Mucosa of descending colon (tissue), 3 donors: Measurements from ENCODE around the gene POU2F3. TPM values are rescaled to one million over a fixed set of nuclear protein-coding genes. Genes with fewer than 3 reads are reported as not detected.

Source experiments
- ATAC-seq: fragments of 200-7000 bp; cut with Tn5 transposase; one replicate; pipeline ENCODE4 v1.9.1; 2020; ENCODE audit warnings: mild to moderate bottlenecking, moderate library complexity
- DNase-seq, 3 donors: peaks; one replicate each; pipeline ENCODE4 v3.0.0-alpha.2; 2020
- H3K36me3 ChIP-seq: fragments of 200-600 bp; one replicate; pipeline ENCODE4 v1.8.0; 2021; ENCODE audit warnings: low read depth, mild to moderate bottlenecking
- H3K4me1 ChIP-seq: fragments of 200-600 bp; one replicate; pipeline ENCODE4 v1.8.0; 2021; ENCODE audit warnings: low read depth, mild to moderate bottlenecking
- H3K4me3 ChIP-seq: fragments of 200-600 bp; one replicate; pipeline ENCODE4 v1.8.0; 2021; ENCODE audit warnings: mild to moderate bottlenecking
- H3K9me3 ChIP-seq: fragments of 200-600 bp; one replicate; pipeline ENCODE4 v1.8.0; 2021; ENCODE audit warnings: mild to moderate bottlenecking
- CTCF ChIP-seq: fragments of 200-600 bp; IDR thresholded peaks from one replicate; pipeline ENCODE4 v1.8.0; 2022; ENCODE audit warnings: antibody characterized with exemption, mild to moderate bottlenecking
- intact Hi-C, 2 donors: fragments of 100-400 bp; cut with DNase I in 1 of 2; cut with micrococcal nuclease in 1 of 2; formaldehyde crosslinking; loops; one replicate each; pipeline versions ENCODE4 v1.11.0 to v1.11.1; 2022; cut with DNase I, micrococcal nuclease
- total RNA-seq, 3 donors: library from RNA; stranded (reverse); fragmentation: NEBNext Ultra II Directional in 2 of 3; extraction: Animal tissue kit (Norgen Biotek cat#: 25700) in 2 of 3; gene quantifications; one replicate each; pipeline versions ENCODE4 v1.2.1 to v1.2.4, GENCODE V29; 2021 to 2023
- donor health status: DM: no; HTN: no; CAD: no; lungs with moderate emphysema.
- donor health status: DM: no; HTN: no; CAD: no.
- donor health status: DM: no; HTN: yes; CAD: no.

The POU2F3 gene
- total RNA-seq, 3 donors from 2014 or later = 1.1 to 3.0 (median 2.2) TPM

- intact Hi-C loops = loop anchor here in 1 of 2 donors (10.0 kb wide), 1 partner anchor 115 kb away; no protein-coding TSS in a partner anchor
- ATAC-seq (no peak), DNase-seq (no peak)
- Histone ChIP-seq H3K4me1 (peaks cover 14% of the 10 kb centered on the region), H3K9me3 (no peaks in the 10 kb centered on the region), H3K4me3 (no peak overlapping the region), H3K36me3 (no peaks in the 10 kb centered on the region)
- no peak for TF ChIP-seq CTCF
Measured at GRCh38 chr11:120330045-120330444, 90.1 kb downstream of the POU2F3 start.

GRCh38 chr11:120331301-120331996 lies 91.5 kb downstream of the POU2F3 start:
- TF ChIP-seq CTCF = no peak
- no peak overlapping the region for H3K4me3 ChIP-seq
- peaks cover 9% of the 10 kb centered on the region for H3K4me1 ChIP-seq
- no peaks in the 10 kb centered on the region for H3K36me3 ChIP-seq
- intact Hi-C loops = loop anchor here in 1 of 2 donors (10.0 kb wide), 1 partner anchor 113 kb away; no protein-coding TSS in a partner anchor
- ATAC-seq = no peak
- no peak for DNase-seq
- H3K9me3 ChIP-seq = no peaks in the 10 kb centered on the region

- ATAC-seq (no peak), DNase-seq (no peak)
- peaks cover 3% of the 10 kb centered on the region for H3K4me1 ChIP-seq
- H3K9me3 ChIP-seq = no peaks in the 10 kb centered on the region
- no peak overlapping the region for H3K4me3 ChIP-seq
- intact Hi-C loops = loop anchor here in 1 of 2 donors (10.0 kb wide), 1 partner anchor 112 kb away; no protein-coding TSS in a partner anchor
- TF ChIP-seq CTCF = no peak
- no peaks in the 10 kb centered on the region for H3K36me3 ChIP-seq
Measured at GRCh38 chr11:120332822-120333716, 93.1 kb downstream of the POU2F3 start.

GRCh38 chr11:120333801-120334200 lies 93.9 kb downstream of the POU2F3 start:
- peaks cover 9% of the 10 kb centered on the region for H3K4me1 ChIP-seq
- DNase-seq (no peak), ATAC-seq (no peak)
- TF ChIP-seq CTCF = no peak
- intact Hi-C loops = loop anchor here in 1 of 2 donors (10.0 kb wide), 1 partner anchor 111 kb away; no protein-coding TSS in a partner anchor
- no peaks in the 10 kb centered on the region for H3K9me3 ChIP-seq
- no peaks in the 10 kb centered on the region for H3K36me3 ChIP-seq
- no peak overlapping the region for H3K4me3 ChIP-seq

- intact Hi-C loops = loop anchor here in 1 of 2 donors (10.0 kb wide), 1 partner anchor 110 kb away; no protein-coding TSS in a partner anchor
- no peak overlapping the region for H3K4me3 ChIP-seq
- H3K9me3 ChIP-seq = no peaks in the 10 kb centered on the region
- no peak for DNase-seq
- no peak for ATAC-seq
- H3K36me3 ChIP-seq = no peaks in the 10 kb centered on the region
- peaks cover 14% of the 10 kb centered on the region for H3K4me1 ChIP-seq
- TF ChIP-seq CTCF = no peak
Measured at GRCh38 chr11:120334332-120334731, 94.4 kb downstream of the POU2F3 start.
